ENCODE data around the gene PARVA.

DNA sequence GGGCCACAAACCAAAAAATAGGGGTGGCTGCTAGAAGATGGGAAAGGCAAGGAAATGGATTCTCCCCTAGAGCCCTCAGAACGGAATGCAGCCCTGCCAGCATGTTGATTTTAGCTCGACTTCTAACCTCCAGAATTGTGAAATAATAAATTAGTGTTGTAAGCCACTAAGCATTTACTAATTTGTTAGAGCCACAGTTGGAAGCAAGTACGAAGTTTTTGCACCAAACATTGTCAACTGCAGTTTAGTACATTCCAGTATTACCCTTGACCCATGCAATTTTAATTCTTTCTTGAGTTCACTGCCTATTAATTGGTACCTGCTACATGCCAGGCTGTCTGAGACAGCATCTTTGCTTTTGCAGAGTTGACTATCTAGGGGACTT, 32.2 kb downstream of the PARVA start:
- TF ChIP-seq EZH2 (IDR thresholded peaks at IDR 0.05; ENCODE audit: low read depth, low read length, severe bottlenecking) (no peak), POLR2A (IDR thresholded peaks at IDR 0.05; ENCODE audit: control extremely low read depth in 1 of 2, low read depth in 2 of 2, low read length in 2 of 2) (no peak), YY1 (IDR thresholded peaks at IDR 0.05; ENCODE audit: low read depth, low read length) (no peak), TAF1 (IDR thresholded peaks at IDR 0.05; ENCODE audit: low read depth, low read length) (no peak), KDM5A (IDR thresholded peaks at IDR 0.05; ENCODE audit: low read length) (no peak), CHD2 (IDR thresholded peaks at IDR 0.05; ENCODE audit: low read length) (no peak)
- TF ChIP-seq, protein P1, sequence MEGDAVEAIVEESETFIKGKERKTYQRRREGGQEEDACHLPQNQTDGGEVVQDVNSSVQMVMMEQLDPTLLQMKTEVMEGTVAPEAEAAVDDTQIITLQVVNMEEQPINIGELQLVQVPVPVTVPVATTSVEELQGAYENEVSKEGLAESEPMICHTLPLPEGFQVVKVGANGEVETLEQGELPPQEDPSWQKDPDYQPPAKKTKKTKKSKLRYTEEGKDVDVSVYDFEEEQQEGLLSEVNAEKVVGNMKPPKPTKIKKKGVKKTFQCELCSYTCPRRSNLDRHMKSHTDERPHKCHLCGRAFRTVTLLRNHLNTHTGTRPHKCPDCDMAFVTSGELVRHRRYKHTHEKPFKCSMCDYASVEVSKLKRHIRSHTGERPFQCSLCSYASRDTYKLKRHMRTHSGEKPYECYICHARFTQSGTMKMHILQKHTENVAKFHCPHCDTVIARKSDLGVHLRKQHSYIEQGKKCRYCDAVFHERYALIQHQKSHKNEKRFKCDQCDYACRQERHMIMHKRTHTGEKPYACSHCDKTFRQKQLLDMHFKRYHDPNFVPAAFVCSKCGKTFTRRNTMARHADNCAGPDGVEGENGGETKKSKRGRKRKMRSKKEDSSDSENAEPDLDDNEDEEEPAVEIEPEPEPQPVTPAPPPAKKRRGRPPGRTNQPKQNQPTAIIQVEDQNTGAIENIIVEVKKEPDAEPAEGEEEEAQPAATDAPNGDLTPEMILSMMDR (IDR thresholded peaks at IDR 0.05; ENCODE audit: control extremely low read depth in 1 of 3, insufficient read depth in 1 of 3, low read depth in 1 of 3, low read length in 3 of 3), result no peak

Measured in H1 (cell line).